ENCODE results near the gene TAPT1.
"Not testable (repeated sequence)": the region's sequence is repeated elsewhere in the genome, so short reads cannot be mapped to it uniquely, and the experiment has no call there.

Gene TAPT1

GRCh38 chr4:16269742-16270453 is 43.6 kb upstream of the TAPT1 start:
- CTCF ChIA-PET = interaction anchor here (1.2 kb wide), 1 partner anchor 251 kb away, joined by 4 read pairs; no protein-coding TSS in a partner anchor
- H3K4me3 ChIP-seq (ENCODE audit: low read depth, low read length); H3K9me3 ChIP-seq (ENCODE audit: control insufficient read depth, insufficient read depth, low read depth, low read length); H3K4me1 ChIP-seq (ENCODE audit: control insufficient read depth, insufficient read depth, low read length); H3K27ac ChIP-seq (ENCODE audit: extremely low read depth, low read depth, low read length); H3K36me3 ChIP-seq (ENCODE audit: control insufficient read depth in 2 of 2, insufficient read depth in 1 of 2, low read length in 2 of 2); POLR2A ChIA-PET: not testable (repeated sequence)

- H3K27ac ChIP-seq (ENCODE audit: extremely low read depth, low read depth, low read length) = no peak overlapping the region
- H3K9me3 ChIP-seq (ENCODE audit: control insufficient read depth, insufficient read depth, low read depth, low read length) = no peaks in the 10 kb centered on the region
- CTCF ChIA-PET = no interaction called here
- POLR2A ChIA-PET = no interaction called here
- H3K4me1 ChIP-seq (ENCODE audit: control insufficient read depth, insufficient read depth, low read length) = no peaks in the 10 kb centered on the region
- TF ChIP-seq ZNF521 (tag by site-specific recombination; IDR thresholded peaks at IDR 0.05) (no peak), ZNF24 (tag by site-specific recombination; IDR thresholded peaks at IDR 0.05) (no peak), KLF17 (tag by site-specific recombination; IDR thresholded peaks at IDR 0.05) (no peak), ZSCAN16 (tag by site-specific recombination; IDR thresholded peaks at IDR 0.05) (no peak), CTCF (tag by site-specific recombination; IDR thresholded peaks at IDR 0.05) (no peak), ZNF16 (tag by site-specific recombination; IDR thresholded peaks at IDR 0.05; ENCODE audit: low read depth) (no peak), SP7 (tag by site-specific recombination; IDR thresholded peaks at IDR 0.05) (no peak), ZNF37A (tag by site-specific recombination; IDR thresholded peaks at IDR 0.05) (no peak), GLI4 (tag by site-specific recombination; IDR thresholded peaks at IDR 0.05) (no peak), INSM2 (tag by site-specific recombination; IDR thresholded peaks at IDR 0.05) (no peak), ZNF132 (tag by site-specific recombination; IDR thresholded peaks at IDR 0.05; ENCODE audit: borderline replicate concordance) (no peak), ZNF610 (tag by site-specific recombination; IDR thresholded peaks at IDR 0.05; ENCODE audit: borderline replicate concordance) (no peak), KLF1 (tag by site-specific recombination; IDR thresholded peaks at IDR 0.05) (no peak), ZNF362 (tag by site-specific recombination; IDR thresholded peaks at IDR 0.05) (no peak), ZNF549 (tag by site-specific recombination; IDR thresholded peaks at IDR 0.05) (no peak), ZNF223 (tag by site-specific recombination; IDR thresholded peaks at IDR 0.05) (no peak)
- H3K4me3 ChIP-seq (ENCODE audit: low read depth, low read length) = no peak overlapping the region
- H3K36me3 ChIP-seq (ENCODE audit: control insufficient read depth in 2 of 2, insufficient read depth in 1 of 2, low read length in 2 of 2) = no peaks in the 10 kb centered on the region
These were observed 43.0 kb upstream of the TAPT1 start for GRCh38 chr4:16269240-16269639.

GRCh38 chr4:16268290-16268689 is 42.0 kb upstream of the TAPT1 start:
- Histone ChIP-seq H3K4me3 (ENCODE audit: low read depth, low read length) (no peak overlapping the region), H3K9me3 (ENCODE audit: control insufficient read depth, insufficient read depth, low read depth, low read length) (no peaks in the 10 kb centered on the region), H3K36me3 (ENCODE audit: control insufficient read depth in 2 of 2, insufficient read depth in 1 of 2, low read length in 2 of 2) (no peaks in the 10 kb centered on the region), H3K27ac (ENCODE audit: extremely low read depth, low read depth, low read length) (no peak overlapping the region), H3K4me1 (ENCODE audit: control insufficient read depth, insufficient read depth, low read length) (no peaks in the 10 kb centered on the region)
- ChIA-PET POLR2A (no interaction called here), CTCF (interaction anchor here (0.8 to 2.3 kb wide), 2 partner anchors 239 to 463 kb away, joined by 3 to 8 read pairs; no protein-coding TSS in a partner anchor)
- TF ChIP-seq ZNF292 (tag by site-specific recombination; IDR thresholded peaks at IDR 0.05; ENCODE audit: borderline replicate concordance, low read depth) = no peak
- no peak for TF ChIP-seq ZNF140 (tag by site-specific recombination; IDR thresholded peaks at IDR 0.05)
- TF ChIP-seq ZNF121 (tag by site-specific recombination; IDR thresholded peaks at IDR 0.05) = no peak
- TF ChIP-seq PRDM1 (tag by site-specific recombination; IDR thresholded peaks at IDR 0.05) = no peak
- TF ChIP-seq ZBTB20 (tag by site-specific recombination; IDR thresholded peaks at IDR 0.05) = no peak
- no peak for TF ChIP-seq ZSCAN4 (tag by site-specific recombination; IDR thresholded peaks at IDR 0.05)
- TF ChIP-seq ZIC2 (tag by site-specific recombination; IDR thresholded peaks at IDR 0.05) = no peak

Data from HEK293 (cell line).